ENCODE results near the gene AGBL1.

- TF ChIP-seq CTCF (conservative IDR thresholded peaks at IDR 0.05; ENCODE audit: low read depth, low read length) = no peak
- TF ChIP-seq EZH2 (IDR thresholded peaks at IDR 0.05; ENCODE audit: borderline replicate concordance, low read depth, low read length, poor library complexity, severe bottlenecking) = no peak
Measured at GRCh38 chr15:86588413-86588812, 508.7 kb downstream of the AGBL1 start.
